HS-5 (cell line): ENCODE results near the gene DEFB128.
"Not testable (repeated sequence)": the region's sequence is repeated elsewhere in the genome, so short reads cannot be mapped to it uniquely, and the experiment has no call there.

Source experiments
- DNase-seq: peaks from one replicate; pipeline ENCODE4 v3.0.0-alpha.2; 2012; ENCODE audit warnings: low read depth

Gene DEFB128

DNA sequence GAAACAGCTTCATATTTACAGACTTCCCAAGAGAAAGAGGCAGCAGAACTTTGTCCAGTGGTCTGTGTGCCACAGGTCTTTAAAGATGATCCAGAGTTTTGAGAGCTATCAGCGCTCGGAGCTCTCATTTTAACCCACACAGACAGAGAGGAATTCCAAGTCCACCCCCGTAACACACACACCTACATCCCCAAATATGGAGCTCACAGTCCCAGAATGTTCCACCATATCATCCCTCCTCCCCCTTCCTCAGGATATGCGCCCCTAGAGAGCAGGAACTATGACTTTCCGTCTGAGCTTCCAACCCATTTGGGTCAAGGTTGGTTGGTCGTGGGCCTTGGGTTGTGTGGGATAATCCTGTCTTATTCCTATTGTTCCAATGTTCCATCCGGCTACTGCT lies at the start of gene DEFB128:
Gene DEFB128 (minus strand): TSS at position 101 of the 400 bp plus-strand sequence. CDS start 88 bp downstream, at position 13.
- DNase-seq, result no peak

DNA sequence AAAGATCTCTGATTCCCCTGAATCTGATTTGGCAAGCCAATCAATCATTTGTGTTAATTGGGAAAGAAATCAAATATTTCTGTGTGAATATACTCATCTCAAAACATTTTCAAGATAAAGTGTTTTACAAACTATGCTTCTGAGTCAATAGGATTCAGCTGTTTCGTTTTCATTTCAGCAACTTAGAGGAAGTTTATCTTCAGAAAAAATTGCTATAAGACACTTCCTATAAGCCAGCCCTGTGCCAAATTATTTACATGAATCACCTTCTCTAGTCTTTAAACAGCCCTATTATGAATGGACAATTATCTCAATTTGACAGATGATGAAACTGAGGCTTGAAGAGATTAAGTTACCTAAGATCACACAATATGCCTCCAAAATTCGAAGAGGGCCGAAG lies 48.4 kb upstream of the DEFB128 start:
- DNase-seq, result no peak

DNA sequence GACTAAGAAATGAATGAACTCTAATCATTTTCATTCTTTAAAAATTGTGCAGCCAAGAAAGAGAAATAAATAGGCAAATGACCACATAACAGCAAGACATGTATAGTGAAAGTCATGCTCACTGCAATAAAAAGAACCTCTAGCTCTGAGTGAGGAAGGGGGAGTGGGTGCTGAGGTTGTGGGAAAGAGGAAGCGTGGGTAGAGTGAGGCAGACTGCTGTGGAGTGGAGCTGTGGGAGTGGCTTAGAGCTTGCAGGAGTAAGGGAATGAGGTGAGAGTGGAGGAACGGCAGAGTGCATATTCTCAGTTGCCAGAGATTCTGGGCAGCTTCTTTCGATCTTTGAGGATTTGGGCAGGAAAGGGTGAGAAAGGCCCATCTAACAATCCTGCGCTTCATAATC lies 48.0 kb upstream of the DEFB128 start:
- DNase-seq, result no peak

DNA sequence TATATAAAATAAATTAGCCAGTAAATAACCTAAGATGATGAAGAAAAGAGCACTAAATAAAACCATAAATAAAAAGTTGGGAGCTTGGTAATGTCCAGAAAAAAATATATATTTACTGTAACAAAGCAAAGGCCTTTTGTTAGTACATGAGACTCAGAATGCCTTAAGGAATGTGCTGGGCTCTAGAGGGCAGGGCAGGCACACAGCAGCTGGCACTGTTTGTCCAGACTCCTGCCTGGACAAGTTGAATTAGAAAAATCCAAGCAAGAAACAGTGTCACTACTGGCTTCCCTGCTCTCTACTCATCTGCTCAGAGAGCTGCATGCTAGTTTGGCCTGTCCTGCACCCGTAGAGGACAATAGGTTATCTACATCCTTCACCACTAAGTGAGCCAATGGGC lies 46.4 kb upstream of the DEFB128 start:
- DNase-seq, result no peak

DNA sequence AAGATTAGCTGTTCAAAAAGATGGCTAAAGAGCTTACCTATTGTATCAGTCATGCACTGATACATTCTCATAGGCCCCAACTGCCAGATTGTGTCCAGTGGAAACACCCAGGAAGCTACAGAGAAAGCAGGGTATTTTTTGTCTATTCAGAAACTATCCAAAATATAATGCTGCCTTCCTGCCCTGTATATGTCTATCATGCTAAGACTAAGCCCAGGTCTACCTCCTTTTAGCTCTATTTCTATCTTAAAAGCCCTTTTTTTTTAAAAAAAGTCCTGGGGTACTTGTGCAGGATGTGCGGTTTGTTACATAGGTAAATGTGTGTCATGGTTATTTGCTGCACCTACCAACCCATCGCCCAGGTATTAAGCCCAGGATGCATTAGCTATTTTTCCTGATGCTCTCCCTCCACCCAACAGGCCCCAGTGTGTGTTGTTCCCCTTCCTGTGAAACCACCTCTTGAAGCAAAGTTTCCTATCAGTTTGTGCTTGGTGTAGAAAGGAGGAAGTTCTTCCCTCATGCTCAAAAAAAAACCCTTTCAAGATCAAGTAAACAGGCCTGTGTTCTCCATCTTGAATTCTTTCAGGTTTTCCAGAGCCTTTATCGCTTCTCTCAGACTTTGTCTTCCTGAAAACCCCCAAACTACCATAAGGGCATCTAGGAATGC lies 38.1 kb upstream of the DEFB128 start:
- no peak for DNase-seq

DNA sequence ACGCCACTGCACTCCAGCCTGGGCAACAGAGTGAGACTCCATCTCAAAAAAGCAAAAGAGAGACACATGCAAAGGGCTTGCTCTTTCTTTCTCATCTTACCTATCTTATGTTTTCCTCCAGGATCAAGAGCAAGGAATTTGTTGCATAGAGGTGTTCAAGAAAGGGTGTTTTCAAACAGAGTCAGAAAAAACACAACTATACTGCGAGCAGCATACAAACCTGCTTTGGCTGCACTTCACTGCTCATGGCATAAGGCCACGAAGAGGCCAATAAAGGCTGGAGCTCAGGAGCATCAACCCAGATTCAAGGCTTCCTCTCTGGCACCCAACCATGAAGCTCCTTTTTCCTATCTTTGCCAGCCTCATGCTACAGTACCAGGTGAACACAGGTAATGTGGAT lies 37.4 kb upstream of the DEFB128 start, which contains the start of gene DEFB129:
Gene DEFB129 (plus strand): TSS at position 301 of the 400 bp plus-strand sequence. CDS start 31 bp downstream, at position 332.
- no peak for DNase-seq

DNA sequence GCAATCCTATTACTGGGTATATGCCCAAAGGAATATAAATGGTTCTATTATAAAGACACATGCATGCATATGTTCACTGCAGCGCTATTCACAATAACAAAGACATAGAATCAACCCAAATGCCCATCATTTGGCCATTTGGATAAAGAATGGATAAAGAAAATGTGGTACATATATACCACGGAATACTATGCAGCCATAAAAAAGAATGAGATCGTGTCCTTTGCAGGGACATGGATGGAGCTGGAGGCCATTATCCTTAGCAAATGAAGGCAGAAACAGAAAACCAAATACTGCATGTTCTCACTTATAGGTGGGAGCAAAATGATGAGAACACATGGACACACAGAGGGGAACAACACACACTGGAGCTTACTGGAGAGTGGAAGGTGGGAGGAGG lies 36.4 kb upstream of the DEFB128 start:
- not testable (repeated sequence) for DNase-seq

DNA sequence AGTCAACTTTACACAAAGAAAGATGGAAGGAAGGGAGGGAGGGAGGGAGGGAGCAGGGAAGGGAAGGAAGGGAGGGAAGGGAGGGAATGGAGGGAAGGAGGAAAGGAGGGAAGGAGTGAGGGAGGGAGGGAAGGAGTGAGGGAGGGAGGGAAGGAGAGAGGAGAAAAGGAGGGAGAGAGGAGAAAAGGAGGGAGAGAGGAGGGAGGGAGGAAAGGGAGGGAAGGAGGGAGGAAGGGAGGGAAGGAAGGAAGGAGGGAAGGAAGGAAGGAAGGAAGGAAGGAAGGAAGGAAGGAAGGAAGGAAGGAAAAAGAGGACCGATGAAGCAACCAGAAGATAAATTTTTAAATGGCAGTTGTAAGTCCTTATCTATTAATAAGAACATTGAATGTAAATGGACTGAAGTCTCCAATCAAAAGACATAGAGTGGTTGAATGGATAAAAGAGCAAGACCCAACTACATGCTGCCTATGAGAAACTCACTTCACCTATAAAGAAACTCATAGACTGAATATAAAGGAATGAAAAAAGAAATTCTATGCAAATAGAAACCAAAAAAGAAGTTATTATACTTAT lies 31.8 kb upstream of the DEFB128 start:
- no peak for DNase-seq

DNA sequence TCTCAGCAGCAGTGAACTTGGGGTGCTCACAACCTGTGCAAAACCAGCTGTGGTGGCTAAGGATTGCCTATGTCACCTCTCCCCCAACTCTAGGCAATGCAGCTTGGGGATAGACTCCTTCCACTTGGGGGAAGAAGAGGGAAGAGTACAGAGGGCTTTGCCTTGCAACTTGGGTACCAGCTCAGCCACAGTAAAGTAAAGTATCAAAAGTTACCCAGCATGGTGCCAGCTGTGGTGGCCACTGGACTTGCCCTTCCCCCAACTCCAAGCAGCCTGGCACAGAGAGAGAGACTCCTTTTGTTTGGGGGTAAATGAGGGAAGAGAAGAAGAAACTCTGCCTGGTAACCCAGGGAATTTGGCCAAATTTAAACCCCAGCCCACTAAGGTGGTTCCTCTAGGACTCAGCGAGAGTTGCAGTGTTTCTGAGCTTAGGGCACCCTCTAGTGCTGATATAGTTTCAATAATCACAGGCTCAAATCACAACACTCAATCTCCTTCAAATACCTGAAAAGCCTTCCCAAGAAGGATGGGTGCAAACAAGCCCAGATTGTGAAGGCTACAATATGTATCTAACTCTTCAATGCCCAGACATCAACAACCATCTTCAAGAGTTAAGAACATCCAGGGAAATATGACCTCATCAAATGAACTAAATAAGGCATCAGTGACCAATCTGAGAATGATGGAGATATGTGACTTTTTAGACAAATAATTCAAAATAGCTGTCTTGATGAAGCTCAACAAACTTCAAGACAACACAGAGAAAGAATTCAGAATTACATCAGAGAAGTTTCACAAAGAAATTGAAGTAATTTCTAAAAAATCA lies 30.0 kb upstream of the DEFB128 start:
- DNase-seq, result no peak

DNA sequence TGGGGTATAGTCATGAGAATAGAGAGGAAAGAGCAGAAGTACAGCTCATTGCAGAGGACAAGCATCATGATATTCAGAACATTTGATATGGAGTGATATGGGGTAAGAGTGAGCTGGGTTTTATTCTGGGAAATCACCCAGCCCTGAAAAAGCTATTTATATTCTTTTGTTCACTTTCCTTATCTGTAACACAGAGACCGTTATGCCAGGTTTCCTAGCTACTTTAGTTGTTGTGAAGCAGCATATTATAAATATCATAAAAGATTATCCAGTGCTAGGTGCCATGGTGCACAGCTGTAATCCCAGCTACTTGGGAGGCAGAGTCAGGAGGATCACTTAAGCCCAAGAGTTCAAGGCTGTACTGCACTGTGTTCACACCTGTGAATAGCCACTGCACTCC lies 27.8 kb upstream of the DEFB128 start:
- no peak for DNase-seq

DNA sequence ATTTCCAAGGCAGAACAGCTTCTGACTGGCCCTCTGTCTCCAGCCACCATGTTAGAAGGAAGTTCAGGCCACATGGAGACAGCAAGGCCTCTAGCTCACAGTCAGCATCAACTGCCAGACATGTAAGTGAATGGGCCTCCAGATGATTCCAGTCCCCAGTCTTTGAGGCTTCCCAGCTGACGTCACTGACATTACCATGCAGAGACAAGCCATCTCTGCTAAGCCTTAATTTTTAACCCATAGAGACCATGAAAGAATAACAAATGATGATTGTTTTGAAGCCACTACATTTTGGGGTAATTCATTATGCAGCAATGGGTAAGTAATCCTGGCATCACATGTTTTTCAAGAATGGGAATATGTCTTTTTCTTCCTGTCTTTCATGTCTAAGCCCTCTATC lies 26.3 kb upstream of the DEFB128 start:
- no peak for DNase-seq

DNA sequence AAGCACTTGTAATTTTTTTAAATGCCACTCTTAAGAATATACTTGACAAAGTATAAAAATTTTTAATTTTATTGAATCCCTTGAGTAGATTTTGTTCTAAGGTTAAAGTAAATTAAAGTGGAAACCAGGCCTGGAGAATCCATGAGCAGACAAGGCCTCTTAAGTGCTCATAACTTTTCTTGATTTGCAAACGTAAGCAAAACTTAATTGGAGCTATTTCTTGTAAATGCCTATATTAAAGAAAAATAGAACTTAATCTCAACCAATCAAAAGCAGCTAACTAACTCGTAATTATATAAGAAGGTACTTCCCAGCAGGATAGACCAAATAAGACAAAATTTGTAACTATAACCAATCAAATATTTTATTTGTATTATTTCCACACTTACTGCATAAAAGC lies 24.9 kb upstream of the DEFB128 start:
- DNase-seq, result no peak

DNA sequence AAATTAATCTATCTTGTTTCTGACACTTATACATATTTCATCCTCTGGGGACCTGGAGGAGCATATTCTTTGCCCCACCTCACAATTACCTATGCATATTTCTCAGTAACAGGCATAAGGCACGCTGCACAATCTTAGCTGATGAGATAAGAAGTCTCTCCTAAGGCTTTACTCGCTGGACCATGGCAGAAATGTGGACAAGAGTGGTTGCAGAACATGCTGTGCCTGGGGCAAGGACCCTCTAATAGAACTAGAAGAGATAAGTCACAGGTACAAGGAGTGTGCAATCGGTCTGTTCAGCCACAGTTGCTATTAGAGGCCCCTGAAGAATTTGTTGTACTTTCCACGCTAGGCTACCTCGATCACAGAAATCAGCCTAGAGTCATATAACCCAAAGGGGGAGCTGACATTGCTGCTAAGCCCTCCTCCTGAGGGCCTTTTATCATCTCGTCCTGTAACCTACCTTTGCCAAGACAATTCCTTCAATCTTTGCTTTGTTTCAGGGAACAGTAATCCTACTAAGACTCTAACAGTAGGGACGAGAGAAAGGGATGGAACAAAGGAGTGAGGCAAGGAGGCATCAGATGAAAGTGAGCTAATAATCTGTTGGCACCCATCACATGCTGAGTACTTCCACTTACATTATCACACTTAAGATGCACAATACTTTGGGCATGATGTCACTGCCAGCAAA lies 21.4 kb upstream of the DEFB128 start:
- no peak for DNase-seq

DNA sequence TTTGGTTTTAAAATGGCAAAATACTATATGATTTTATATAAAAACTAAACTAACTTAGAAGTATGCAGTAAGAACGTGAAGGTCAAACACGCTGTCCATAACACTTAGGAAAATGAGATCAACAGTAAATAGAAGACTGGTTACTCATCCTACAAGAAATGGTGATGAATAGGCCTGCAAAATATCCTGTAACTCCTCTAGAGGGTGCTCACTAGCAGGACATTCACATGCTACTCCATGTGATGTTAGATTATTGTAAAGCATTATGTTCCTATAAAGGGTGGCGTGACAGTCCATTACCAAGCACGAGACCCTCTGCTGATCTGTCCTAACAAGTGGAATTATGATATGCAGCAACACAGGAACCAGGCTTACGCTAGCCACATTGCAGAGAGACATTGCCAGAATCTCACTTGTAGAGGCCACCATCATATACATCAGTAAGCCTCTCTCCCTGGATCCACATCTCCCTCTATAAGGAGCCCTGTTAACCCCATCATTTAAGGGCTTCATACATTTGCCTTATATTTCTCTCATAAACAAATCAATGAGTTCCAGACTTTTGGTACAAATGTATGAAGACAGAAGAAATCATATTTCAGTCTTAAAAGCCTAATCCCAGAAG lies 19.5 kb upstream of the DEFB128 start:
- peak; percentile 13 for DNase-seq

DNA sequence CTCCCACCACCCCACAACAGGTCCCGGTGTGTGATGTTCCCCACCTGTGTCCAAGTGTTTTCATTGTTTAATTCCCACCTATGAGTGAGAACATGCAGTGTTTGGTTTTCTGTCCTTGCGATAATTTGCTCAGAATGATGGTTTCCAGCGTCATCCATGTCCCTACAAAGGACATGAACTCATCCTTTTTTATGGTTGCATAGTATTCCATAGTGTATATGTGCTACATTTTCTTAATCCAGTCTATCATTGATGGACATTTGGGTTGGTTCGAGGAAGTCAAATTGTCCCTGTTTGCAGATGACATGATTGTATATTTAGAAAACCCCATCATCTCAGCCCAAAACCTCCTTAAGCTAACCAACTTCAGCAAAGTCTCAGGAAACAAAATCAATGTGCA lies 14.1 kb upstream of the DEFB128 start:
- not testable (repeated sequence) for DNase-seq

DNA sequence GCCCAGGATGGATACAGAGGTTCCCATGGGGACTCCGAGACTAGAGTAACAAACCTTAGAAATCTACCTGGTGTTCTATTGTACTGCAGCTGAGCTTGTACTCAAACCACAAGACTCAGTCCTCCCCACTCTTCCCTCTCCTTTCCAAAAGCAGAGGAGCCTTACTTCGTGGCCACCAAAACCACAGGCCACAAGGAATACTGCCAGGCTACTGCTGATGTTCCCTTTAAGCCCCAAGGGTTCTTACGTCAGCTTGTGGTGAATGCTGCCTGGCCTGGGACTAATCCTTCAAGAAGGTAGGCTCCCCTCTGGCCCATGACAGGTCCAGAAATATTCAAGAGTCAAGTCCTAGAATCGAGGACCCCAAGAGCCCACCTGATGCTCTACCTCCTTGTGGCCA lies 10.5 kb upstream of the DEFB128 start:
- DNase-seq, result no peak

DNA sequence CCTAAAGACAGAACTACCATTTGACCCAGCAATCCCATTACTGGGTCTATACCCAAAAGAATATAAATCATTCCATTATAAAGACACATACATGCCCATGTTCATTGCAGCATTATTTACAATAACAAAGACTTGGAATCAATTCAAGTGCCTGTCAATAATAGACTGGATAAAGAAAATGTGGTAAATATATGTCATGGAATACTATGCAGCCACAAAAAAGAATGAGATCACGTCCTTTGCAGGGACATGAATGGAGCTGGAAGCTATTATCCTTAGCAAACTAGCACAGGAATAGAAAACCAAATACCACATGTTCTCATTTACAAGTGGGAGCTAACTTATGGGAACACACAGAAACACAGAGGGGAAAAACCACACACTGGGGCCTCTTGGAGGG lies 8.7 kb upstream of the DEFB128 start:
- no peak for DNase-seq

DNA sequence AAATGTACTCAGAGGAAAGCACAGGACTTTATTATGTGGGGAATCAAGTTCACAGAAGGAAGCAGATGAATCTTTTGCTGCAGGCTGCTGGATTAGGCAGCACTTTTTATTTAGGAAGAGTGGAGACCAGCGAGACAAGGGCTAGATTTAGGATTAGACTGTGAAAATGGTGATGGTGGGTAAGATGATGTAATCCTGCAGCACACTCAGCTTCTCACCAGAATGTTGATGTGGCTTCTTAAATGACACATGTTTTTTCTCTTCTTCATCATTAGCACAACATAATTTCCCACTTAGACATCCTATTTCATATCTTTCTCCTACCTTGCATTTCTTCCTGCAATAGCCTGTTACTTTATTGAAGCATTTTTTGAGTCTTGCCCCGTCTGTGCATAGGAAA lies 1.8 kb downstream of the DEFB128 start:
- DNase-seq, result no peak

DNA sequence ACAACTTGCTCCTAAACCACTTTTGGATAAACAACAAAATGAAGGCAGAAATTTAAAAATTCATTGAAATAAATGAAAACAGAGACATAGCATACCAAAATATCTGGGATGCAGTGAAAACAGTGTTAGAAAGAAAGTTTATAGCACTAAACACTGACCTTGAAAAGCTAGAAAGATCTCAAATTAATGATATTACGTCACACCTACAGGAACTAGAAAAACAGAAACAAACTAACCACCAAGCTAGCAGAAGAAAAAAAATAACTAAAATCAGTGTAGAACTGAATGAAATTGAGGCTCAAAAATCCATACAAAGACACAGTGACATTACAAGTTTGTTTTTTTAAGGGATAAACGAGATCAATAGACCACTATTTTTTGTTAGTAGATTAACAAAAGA lies 5.2 kb downstream of the DEFB128 start:
- no peak for DNase-seq

DNA sequence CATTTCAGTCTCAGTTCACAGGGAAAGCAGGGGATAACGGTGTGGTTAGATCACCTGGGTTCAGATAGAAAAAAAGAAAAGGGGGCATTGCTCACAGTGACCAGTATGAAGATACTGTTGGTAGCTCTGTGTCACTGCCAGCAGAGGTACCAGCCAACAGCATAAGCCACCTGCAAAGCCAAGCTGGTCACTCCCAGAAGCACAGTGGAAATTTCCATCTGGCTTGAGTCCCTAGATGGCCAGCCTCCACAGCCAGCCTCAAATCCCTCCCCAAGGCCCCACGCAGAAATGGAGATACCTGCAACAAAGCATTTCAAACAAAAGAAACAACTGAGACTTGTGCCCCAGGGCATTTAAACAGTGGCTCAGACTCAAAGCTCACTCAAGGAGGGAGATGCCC lies 20.6 kb downstream of the DEFB128 start:
- no peak for DNase-seq

DNA sequence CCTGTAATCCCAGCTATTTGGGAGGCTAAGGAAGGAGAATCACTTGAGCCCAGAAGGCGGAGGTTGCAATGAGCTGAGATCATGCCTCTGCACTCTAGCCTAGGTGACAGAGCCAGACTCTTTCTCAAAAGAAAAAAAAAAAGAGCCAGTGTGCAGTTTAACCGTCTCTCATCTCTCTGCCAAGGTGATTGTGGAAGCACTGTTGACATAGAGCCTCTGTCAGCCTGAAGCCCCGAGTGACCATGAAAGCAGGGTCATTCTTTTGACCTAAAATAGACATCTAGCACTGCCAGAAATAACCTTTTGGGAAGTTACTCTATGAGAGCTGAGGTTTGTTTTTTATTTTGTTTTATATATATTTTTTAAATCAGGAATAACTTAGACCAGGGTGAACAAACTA lies 24.9 kb downstream of the DEFB128 start:
- DNase-seq, result no peak

DNA sequence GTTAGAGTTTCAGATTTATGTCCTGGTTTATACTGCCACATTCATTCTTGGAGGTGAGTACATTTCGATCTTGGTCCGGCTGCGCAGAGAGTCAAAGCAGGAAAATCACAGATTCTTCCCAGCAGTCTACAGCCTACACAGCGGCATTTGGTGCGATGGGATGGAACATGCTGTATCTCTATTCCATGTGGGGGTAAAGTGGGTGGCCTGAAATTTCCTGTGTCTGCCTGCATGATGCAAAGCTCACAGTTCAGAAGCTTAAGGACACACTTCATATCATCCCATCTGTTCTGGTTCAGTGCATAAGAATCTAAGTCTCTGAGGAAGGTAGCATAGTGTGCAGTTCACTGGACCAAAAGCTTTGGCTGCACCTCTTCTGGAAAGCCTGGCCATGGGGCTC lies 32.4 kb downstream of the DEFB128 start, which contains the start of gene DEFB127:
Gene DEFB127 (plus strand): TSS at position 301 of the 400 bp plus-strand sequence. CDS start 91 bp downstream, at position 392.
- DNase-seq, result no peak
